Hematopoietic multipotent progenitor cell (in vitro differentiated cells): ENCODE measurements around the gene LRRC1. TPM values are rescaled to one million over a fixed set of nuclear protein-coding genes. Genes with fewer than 3 reads are reported as not detected.
"Not testable (repeated sequence)": the region's sequence is repeated elsewhere in the genome, so short reads cannot be mapped to it uniquely, and the experiment has no call there.

ENCODE experiments used
- DNase-seq, 3 donors: peaks; one replicate each; pipeline ENCODE4 v3.0.0-alpha.2; 2011 to 2015; ENCODE audit warnings: low read depth in 2 of 3, low spot score in 2 of 3
- total RNA-seq: library from RNA; depleted of rRNA; stranded (reverse); fragments of >200 nt; gene quantifications from one replicate; pipeline ENCODE4 v1.2.3, GENCODE V29; 2012

Gene LRRC1
- total RNA-seq = 4.8 TPM

DNA sequence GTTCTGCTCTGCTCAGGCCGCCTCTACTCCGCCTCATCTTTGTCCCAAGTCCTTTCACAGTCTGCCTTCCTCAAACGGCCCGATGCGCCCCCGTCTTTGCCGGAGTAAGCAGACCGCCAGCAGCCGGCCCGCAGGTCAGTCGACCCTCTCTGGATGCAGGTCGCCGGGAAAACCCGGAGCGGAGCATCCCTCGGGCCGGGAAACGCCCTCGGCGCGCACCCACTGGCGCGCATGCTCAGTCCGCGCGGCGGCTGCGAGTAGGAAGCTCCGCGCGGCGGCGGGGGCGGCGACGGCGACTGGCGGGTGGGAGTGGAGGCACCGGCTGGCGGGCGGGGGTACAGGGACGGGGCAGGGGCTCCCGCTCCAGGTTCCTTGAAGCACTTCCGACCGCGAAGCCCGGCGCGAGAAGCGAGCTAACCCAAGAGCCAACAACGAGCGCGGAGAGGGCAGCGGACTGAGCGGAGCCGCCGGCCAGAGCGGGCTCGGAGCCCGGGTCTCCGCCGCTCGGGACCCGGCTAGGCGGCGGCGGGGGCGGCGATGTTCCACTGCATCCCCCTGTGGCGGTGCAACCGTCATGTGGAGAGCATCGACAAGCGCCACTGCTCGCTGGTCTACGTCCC is at the start of gene LRRC1:
Gene LRRC1, plus strand, starts transcription at position 286 of the 620 bp plus-strand sequence. Its CDS starts 252 bp downstream, at position 538.
- DNase-seq = peak; percentile 64 to 95 (median 92)

DNA sequence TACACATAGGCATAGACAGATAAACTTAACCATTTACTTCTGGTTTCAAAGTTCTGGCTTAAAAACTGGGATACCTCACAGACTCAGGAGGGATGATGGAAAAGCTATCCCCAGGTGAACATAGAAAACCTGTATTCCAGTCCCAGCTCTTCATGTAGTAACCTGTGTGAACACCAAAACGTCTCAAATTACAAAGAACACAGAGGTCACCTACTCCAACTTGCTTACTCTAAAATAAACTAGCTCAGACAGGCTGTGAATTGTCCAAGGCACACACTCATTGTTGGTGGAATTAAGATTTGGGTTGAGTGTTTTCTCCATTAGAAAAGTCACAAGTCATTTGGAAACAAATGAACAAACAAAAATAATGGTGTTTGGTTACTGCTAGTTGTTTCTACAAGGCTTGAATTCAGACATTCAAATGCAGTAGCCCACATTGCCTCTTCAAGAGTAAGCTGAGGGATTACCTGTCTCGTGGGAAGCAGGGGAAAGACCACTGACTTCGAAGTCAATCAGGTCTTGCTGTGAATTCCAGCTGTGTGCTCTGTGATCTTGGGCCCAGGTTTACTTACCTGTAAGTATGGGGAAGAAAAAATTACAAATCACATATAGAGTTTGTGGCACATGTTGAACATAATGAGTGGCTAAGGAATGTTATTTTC is 48.2 kb upstream of the LRRC1 start:
- DNase-seq = no peak

DNA sequence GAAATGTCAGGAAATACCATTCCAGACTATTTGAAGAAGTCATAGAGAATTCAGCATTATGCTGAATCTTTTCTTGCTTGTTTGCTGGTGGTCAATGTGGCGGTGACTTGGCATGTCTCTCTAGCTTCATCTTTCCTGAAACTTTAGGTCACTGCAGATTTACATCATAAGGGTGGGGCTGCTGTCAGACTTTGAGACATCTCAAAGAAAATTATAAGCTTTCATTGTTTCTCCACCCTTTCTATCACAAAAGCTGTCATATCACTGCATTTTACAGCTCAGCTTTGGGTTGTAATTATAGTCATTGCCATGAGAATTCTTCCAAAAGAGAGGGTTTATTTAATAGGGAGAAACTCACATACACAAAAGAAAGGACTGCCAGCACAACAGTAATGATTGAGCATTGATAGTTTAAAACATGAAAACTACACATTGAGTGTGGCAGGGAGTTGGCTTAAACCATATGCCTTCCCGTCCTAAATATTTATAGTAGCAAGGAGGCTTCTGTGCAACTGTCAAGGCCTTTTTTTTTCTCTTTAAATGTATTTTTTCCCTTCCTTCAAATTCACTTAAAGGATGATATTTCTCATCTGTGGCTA is 44.7 kb upstream of the LRRC1 start:
- no peak for DNase-seq

DNA sequence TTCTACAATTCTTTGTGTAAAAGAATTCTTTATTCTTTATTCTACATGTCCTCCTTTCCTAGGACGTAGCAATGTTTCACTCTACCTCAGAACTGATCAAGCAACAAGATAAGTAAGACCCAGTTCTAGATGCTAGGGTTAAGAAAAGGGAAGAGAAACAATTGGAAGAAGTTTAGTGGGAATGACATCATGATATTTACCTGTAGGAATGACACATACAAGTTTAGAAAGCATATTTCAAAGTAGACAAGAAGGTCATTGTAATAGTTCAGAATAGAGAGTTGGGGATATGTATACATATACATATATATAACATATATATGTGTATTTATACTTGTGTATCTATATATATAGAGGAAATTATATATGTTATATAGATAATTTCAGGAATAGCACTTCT is 43.4 kb upstream of the LRRC1 start:
- DNase-seq = no peak

DNA sequence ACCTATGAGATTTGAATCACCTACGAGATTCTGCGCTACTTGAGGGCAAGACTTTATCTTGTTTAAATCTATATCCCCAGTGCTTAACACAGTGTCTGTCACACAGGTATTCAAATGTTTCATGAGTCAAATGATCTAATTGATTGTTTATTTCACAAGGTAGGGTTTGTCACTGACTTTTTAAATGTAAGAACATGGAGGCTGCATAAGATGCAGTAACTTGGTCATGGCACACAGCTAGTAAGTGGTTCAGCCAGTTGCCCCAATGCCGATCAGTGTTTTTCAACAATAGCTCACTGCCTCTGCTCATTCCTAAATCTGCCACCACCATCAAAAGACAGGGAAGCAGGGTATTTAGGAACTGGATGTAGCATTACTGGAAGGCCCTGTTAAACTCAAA is 42.4 kb upstream of the LRRC1 start:
- DNase-seq = no peak

- DNase-seq = no peak
These were observed 41.9 kb upstream of the LRRC1 start for GRCh38 chr6:53752856-53753255.

DNA sequence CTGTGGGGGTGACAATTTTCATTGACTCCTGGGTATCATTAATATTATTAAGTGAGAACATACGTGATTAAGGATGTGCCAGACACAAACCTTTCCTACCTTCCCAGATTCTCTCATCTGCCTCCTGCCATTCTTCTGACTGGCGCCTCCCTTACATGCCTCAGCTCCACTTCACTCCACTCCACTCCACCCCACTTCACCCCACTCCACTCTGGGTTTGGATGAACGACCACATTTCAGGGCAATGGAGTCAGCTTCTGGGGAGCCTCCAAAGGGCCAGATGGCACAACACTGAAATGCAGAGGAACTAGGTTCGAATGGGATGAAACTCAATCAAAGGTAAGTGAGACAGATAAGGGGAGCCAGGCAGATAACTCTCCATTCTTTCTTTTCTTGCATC is 40.5 kb upstream of the LRRC1 start:
- no peak for DNase-seq

DNA sequence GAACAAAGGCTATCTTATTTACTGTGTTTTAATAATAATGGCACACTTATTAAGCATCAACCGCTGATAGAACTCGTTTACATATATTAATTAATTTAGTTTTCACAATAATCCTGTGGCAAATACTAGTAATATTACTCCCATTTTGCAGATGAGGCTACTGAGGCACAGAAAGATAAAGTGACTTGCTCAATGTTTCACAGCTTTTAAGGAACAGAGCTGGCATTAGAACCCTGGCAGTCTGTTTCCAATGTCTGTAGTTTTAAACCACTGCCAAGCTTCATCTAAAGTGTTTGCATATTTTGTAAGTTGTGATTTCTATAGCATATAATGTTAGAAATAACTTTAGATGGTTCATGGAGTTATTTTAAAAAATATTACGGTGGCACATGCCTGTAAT is 38.4 kb upstream of the LRRC1 start:
- no peak for DNase-seq

DNA sequence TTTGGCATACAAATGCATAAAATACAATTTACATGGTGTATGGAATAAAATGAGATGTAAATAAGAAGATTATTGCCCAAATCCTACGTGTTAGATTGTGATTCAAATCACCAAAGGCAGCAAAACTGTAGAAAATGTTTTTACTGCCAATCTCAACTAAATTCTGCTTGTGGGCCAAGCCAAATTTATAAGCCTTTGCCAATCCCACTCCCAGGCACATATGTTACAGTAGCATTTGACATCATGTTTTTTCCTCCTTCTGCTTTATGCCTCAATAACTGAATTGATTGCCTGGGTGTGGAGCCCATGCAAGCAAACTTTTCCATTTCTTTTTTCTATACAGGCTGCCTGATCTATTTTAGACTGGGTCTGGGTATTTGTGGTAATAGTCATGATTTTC is 36.3 kb upstream of the LRRC1 start:
- DNase-seq = no peak

DNA sequence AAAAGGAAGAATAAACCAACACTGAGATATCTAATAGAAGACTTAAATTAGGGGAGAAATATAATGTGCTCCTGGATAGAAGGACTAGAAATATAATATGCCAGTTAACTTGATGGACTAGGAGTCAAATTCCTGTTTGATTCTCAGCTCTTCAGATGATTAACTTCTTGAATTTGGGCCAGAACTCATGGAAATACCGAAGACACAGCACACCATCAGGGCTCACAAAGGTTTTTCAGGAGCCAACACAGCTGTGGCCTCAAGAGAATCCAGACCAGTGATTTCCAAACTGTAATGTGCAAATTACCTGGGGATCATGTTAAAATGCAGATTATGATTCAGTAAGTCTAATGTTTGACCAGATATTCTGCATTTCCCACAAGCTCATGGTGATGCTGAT is 33.8 kb upstream of the LRRC1 start:
- no peak for DNase-seq

GRCh38 chr6:53765270-53765669 is 29.5 kb upstream of the LRRC1 start:
- no peak for DNase-seq

- DNase-seq = no peak
These were observed 27.9 kb upstream of the LRRC1 start for GRCh38 chr6:53766930-53767329.

DNA sequence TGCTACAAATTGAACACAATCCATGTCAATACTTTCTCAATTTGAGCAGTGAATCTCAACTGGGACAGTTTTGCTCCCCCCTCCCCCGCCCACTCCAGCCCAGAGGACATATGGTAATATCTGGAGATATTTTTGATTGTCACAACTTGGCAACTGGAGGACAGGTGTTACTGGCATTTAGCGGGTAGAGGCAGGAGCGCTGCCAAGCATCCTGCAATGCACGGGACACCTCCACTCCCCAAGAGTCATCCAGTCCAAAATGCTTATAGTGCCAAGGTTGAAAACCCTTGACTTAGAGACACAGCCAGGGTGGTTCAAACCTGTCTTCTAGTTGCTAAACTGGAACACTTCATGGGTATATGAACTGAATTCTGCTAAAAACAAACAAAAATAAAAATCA is 26.9 kb upstream of the LRRC1 start:
- no peak for DNase-seq

DNA sequence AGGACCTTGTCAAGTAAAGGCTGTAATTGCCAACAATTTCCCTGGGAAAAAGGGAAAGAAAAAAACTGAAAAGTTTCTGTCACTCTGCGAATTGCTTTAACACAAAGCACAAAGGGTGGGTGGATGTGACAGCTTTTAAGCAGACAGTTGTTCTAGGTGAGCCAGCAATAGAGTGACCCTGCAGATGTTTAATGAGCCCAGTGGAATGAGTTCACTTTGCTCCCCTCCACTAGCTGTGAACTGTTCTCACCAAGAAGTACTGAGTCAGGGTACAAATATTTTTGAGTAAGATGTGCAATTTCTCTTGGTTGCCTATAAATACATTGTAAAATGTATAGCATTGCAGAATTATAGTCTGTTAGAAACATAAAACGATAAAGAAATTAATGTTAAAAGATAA is 26.2 kb upstream of the LRRC1 start:
- no peak for DNase-seq

DNA sequence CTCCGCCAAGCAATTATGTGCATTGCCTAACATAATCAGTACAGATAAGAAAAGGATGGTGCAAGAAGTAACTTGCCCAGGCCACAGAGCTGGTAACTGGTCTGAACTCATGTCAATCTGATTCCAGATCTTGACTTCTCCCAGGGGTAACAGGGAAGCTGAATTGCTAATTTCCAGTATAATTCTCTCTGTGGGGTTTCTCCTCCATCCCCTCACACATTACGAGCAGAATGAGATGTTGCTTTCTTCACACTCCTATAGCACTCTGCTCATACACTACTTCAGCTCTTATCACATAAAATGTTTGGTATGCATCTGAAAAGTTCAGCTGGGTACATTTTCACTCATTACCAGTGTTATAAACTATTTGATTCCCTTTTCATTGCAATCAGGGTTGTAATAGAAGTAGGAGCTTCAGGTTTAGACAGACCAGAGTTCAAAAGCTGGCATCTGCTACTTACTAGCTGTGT is 24.0 kb upstream of the LRRC1 start:
- DNase-seq = no peak

- DNase-seq = no peak
These were observed 22.8 kb upstream of the LRRC1 start for GRCh38 chr6:53771785-53772624.

GRCh38 chr6:53773044-53773696 is 21.6 kb upstream of the LRRC1 start:
- DNase-seq = no peak

DNA sequence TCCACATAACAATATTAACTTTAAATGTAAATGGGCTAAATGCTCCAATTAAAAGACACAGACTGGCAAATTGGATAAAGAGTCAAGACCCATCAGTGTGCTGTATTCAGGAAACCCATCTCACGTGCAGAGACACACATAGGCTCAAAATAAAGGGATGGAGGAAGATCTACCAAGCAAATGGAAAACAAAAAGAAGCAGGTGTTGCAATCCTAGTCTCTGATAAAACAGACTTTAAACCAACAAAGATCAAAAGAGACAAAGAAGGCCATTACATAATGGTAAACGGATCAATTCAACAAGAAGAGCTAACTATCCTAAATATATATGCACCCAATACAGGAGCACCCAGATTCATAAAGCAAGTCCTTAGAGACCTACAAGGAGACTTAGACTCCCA is 18.7 kb upstream of the LRRC1 start:
- DNase-seq = not testable (repeated sequence)

- not testable (repeated sequence) for DNase-seq
These were observed 9.8 kb upstream of the LRRC1 start for GRCh38 chr6:53784991-53785390.

GRCh38 chr6:53786832-53787231 is 8.0 kb upstream of the LRRC1 start:
- no peak for DNase-seq

- no peak for DNase-seq
These were observed 3.9 kb upstream of the LRRC1 start for GRCh38 chr6:53790886-53791285.
